Left lung (tissue), 10 donors: Measurements from ENCODE around the gene GPSM3. TPM values are rescaled to one million over a fixed set of nuclear protein-coding genes. Genes with fewer than 3 reads are reported as not detected.

ENCODE experiments used
- ATAC-seq: fragments of 200-7000 bp; cut with Tn5 transposase; one replicate; pipeline ENCODE4 v1.9.1; 2020; ENCODE audit warnings: moderate library complexity
- DNase-seq, 4 donors: peaks; one replicate each; pipeline ENCODE4 v3.0.0-alpha.2; 2013 to 2020
- H3K27ac ChIP-seq, 2 donors: fragments of 200-600 bp; sonication (generic) in 1 of 2; one replicate each; pipeline versions ENCODE4 v1.5.0 to v1.8.0; 2020 to 2021
- H3K27me3 ChIP-seq, 2 donors: fragments of 200-600 bp; sonication (generic) in 1 of 2; one replicate each; pipeline versions ENCODE4 v1.5.0 to v1.8.0; 2020 to 2021
- H3K36me3 ChIP-seq, 2 donors: fragments of 200-600 bp; sonication (generic) in 1 of 2; one replicate each; pipeline versions ENCODE4 v1.5.0 to v1.8.0; 2020 to 2021
- H3K4me1 ChIP-seq, 2 donors: fragments of 200-600 bp; one replicate each; pipeline ENCODE4 v1.8.0; 2021
- H3K4me3 ChIP-seq, 2 donors: fragments of 200-600 bp; sonication (generic) in 1 of 2; one replicate each; pipeline versions ENCODE4 v1.5.0 to v1.8.0; 2020 to 2021; ENCODE audit warnings: mild to moderate bottlenecking in 1 of 2
- H3K9me3 ChIP-seq, 2 donors: fragments of 200-600 bp; sonication (generic) in 1 of 2; one replicate each; pipeline versions ENCODE4 v1.5.0 to v1.8.0; 2020 to 2021
- intact Hi-C, 2 donors: fragments of 100-400 bp; cut with DNase I; formaldehyde crosslinking; loops; one replicate each; pipeline versions ENCODE4 v1.11.2 to v1.14.2; 2022
- polyA plus RNA-seq, 6 donors: library from polyadenylated mRNA; unstranded; fragments of 120-200 nt; gene quantifications; one replicate each; pipeline ENCODE4 v1.2.1, GENCODE V29; 2013; ENCODE audit not compliant: insufficient read length in 6 of 6
- total RNA-seq, 2 donors: library from RNA; stranded (reverse); fragmentation: NEBNext Ultra II Directional; extraction: Animal tissue kit (Norgen Biotek cat#: 25700); gene quantifications; one replicate each; pipeline ENCODE4 v1.2.1, GENCODE V29; 2021
- TF ChIP-seq, protein P1 (sequence below), 2 donors: fragments of 200-600 bp; sonication (generic) in 1 of 2; IDR thresholded peaks; one replicate each; pipeline versions ENCODE4 v1.5.0 to v1.8.0; 2021; ENCODE audit warnings: antibody characterized with exemption in 2 of 2
- donor health status: DM: no; HTN: yes; CAD: no.
- donor health status: DM: no; HTN: no; CAD: no.

The GPSM3 gene
- total and polyA plus RNA-seq, 8 donors, result 15.9 to 81.7 (median 19.2) TPM

DNA sequence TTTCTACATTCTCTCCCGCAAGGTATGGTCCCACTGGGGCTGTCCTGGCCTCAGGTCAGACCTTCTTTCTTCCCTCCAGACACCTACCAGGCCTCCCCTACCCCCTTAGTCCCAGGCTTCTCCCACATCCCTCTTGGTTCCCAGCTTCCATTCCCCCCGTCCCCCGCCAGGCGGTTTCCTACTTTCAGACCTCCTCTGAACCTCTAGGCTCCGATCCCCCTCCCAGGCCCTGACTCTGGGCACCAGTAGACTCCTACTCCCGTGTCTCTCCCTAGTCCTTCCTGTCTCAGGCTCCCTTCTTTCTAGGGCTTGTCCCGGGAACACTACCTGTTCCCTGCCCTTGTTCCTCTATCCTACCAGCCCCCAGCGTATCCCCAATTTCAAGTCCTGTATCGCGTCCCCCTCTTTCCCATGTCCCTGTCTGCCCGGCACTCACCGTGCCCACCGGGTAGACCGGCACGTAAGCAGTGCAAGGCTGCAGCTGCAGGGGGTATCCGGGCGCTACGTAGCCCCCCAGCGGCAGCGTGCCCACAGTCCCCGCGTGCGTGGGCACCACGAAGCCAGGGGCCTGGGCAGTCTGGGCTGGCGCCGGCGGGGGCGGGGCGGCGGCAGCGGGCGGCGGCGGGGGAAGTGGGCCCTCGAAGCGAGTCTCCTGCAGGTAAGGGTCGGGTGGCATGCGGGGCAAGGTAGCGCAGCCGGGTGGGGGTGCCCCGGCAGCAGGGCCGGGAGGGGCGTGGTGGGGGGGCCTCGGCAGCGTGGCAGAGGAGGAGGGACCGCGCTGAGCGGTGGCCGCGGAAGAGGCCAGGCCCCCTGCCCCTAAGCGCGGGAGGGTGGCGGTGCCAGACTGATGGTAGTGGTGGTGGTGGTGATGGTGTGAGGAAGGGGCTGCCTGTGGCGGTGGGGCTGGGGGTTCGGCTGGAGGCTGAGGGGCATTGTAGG is 42.2 kb downstream of the GPSM3 start:
- Histone ChIP-seq H3K27me3 (peaks cover 32 to 89% of the 10 kb centered on the region in 2 donors), H3K27ac (no peak overlapping the region), H3K36me3 (no peaks in the 10 kb centered on the region), H3K4me1 (peaks cover 15 to 44% of the 10 kb centered on the region in 2 donors), H3K9me3 (no peaks in the 10 kb centered on the region), H3K4me3 (no peak overlapping the region)
- no peak for DNase-seq
- TF ChIP-seq, protein P1, sequence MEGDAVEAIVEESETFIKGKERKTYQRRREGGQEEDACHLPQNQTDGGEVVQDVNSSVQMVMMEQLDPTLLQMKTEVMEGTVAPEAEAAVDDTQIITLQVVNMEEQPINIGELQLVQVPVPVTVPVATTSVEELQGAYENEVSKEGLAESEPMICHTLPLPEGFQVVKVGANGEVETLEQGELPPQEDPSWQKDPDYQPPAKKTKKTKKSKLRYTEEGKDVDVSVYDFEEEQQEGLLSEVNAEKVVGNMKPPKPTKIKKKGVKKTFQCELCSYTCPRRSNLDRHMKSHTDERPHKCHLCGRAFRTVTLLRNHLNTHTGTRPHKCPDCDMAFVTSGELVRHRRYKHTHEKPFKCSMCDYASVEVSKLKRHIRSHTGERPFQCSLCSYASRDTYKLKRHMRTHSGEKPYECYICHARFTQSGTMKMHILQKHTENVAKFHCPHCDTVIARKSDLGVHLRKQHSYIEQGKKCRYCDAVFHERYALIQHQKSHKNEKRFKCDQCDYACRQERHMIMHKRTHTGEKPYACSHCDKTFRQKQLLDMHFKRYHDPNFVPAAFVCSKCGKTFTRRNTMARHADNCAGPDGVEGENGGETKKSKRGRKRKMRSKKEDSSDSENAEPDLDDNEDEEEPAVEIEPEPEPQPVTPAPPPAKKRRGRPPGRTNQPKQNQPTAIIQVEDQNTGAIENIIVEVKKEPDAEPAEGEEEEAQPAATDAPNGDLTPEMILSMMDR (IDR thresholded peaks at IDR 0.05), result no peak
- ATAC-seq, result no peak
- intact Hi-C loops, result loop anchor here in 1 of 2 donors (5.0 kb wide), 1 partner anchor 33 kb away; no protein-coding TSS in a partner anchor

DNA sequence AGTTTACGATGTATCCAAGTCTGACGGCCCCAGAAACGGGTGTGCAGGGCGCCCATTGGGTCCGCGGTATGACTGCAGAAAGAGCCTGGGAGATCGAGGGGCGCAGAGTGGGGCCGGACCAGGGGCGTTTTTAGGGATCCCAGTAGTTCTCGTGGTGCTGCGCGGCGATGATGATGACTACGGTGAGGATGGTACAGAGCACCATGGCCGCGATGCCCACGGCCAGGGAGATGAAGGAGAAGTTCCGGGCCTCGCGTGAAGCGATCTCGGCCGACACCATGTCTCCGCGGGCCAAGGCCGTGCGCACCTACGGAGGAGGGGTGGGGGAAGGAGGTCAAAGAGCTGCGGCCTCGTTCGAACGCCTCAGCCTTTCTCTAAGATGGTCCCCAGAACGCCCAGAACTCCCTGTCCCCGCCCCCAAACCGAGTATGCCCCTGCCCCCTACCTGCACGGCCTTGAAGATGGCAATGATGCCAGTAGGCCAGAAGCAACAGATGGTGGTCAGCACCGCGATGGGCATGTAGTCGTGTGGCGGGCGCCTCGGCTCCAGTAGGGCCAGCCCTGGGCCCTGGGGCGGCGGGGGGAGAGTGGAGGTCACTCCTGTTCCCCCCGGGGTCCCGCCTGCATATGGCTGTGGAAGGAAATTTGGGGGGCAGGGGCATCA is 43.2 kb downstream of the GPSM3 start:
- intact Hi-C loops, result no loop called here
- H3K4me1 ChIP-seq, result peaks cover 9 to 34% of the 10 kb centered on the region in 2 donors
- no peaks in the 10 kb centered on the region for H3K36me3 ChIP-seq
- H3K4me3 ChIP-seq, result peak overlapping the region in 1 of 2 donors; percentile 29
- DNase-seq (no peak), ATAC-seq (no peak)
- TF ChIP-seq, protein P1 (IDR thresholded peaks at IDR 0.05), result no peak
- H3K27ac ChIP-seq, result no peak overlapping the region
- H3K27me3 ChIP-seq, result peaks cover 32 to 79% of the 10 kb centered on the region in 2 donors
- H3K9me3 ChIP-seq, result no peaks in the 10 kb centered on the region

DNA sequence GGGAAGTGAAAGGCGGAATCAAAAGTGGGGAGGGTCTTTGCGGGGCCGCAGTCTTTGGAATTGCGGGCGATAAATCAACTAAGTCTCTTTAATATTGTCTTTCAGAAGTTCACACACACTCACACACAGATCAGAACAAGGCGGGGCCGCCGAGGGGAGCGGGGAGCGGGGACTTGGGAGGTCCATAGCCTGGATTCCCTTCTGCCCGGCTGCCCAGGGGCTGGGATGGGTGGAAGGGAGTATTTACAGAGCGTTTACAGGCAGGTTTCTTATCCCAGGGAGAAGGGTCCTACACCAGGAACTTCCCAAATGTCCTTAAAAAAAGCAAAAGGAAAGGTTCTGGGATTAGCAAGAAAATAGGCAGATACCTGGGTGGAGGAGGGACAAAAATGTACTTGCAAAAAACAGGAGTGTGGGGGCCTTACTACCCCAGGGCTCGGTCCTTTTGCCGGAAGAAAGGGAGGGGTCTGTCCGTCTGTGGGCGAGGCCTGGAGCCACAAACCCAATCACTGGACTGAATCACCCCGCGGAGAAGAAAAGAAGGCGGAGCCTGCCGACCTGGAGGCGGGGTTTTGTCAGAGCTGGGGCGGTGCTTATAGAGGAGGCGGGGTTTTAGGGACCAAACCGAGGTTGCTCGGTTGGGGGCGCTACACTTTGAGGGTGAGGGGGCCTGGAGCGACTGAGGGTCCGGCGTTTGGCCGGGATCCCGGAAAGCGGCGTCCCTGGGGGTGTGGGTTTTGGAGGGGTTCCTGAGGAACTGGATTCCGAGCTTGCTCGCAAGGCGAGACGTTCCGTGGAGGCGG is 44.0 kb downstream of the GPSM3 start:
- Histone ChIP-seq H3K4me3 (peak overlapping the region in 1 of 2 donors; percentile 29), H3K4me1 (peaks cover 5 to 26% of the 10 kb centered on the region in 2 donors), H3K36me3 (no peaks in the 10 kb centered on the region), H3K9me3 (no peaks in the 10 kb centered on the region), H3K27ac (no peak overlapping the region), H3K27me3 (peaks cover 32 to 74% of the 10 kb centered on the region in 2 donors)
- intact Hi-C loops, result no loop called here
- ATAC-seq, result peak; percentile 47
- TF ChIP-seq, protein P1 (IDR thresholded peaks at IDR 0.05), result no peak
- peak in 3 of 4 donors; percentile 48 to 87 (median 71) for DNase-seq

DNA sequence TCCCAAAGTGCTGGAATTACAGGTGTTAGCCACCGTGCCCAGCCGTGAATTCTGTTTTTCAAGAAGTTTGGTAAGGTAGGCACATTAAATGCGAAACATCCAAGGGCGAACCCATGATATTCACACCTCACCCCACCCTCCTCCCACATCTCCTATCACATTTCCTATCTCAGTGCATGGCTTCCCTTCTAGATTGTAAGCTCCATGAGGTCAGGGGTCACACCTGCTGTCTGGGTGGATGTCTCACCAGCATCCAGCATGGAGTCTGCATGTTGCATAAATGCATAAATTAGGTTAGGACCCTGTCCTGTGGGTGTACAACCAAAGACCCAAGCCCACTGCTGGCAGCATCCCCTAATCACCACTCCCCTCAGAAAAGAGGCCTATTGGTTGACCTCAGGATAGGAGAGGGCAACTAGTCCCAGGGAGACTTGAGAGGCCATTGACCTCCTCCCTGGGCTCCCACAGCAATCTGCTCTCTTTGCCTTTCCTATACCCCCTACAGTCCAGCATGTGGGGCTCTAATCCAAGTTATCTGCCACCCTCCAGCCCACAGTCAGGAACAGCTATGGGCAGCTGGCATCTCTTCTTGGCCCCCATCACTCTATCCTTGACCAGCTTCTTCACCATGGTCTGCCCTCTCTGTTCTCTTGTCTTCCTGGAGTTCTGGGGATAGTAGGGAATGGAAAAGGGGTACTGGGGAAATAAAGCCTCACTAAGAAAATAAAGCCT is 44.9 kb downstream of the GPSM3 start:
- Histone ChIP-seq H3K4me1 (peaks cover 0 to 17% of the 10 kb centered on the region in 2 donors), H3K27ac (no peak overlapping the region), H3K36me3 (no peaks in the 10 kb centered on the region), H3K9me3 (no peaks in the 10 kb centered on the region), H3K27me3 (peaks cover 28 to 74% of the 10 kb centered on the region in 2 donors), H3K4me3 (no peak overlapping the region)
- ATAC-seq (no peak), DNase-seq (no peak)
- intact Hi-C loops, result no loop called here
- TF ChIP-seq, protein P1 (IDR thresholded peaks at IDR 0.05), result no peak
